GM19468 (cell line): ENCODE results near the gene TOMM20.

Experiments used
- ATAC-seq: cut with Tn5 transposase; IDR thresholded peaks from one replicate; pipeline ENCODE4 v1.9.1; 2021; ENCODE audit warnings: mild to moderate bottlenecking, moderate library complexity, moderate number of reproducible peaks; ENCODE audit not compliant: unreplicated experiment; ENCODE audit errors: extremely low read depth

Gene TOMM20

GRCh38 chr1:235069577-235070563 is 58.8 kb downstream of the TOMM20 start:
- no peak for ATAC-seq

- ATAC-seq, result no peak
Observed at GRCh38 chr1:235069176-235069575, 59.5 kb downstream of the TOMM20 start.

GRCh38 chr1:235068158-235069121 is 60.2 kb downstream of the TOMM20 start:
- ATAC-seq, result no peak

- no peak for ATAC-seq
Observed at GRCh38 chr1:235067396-235068157, 61.1 kb downstream of the TOMM20 start.

- ATAC-seq, result no peak
Observed at GRCh38 chr1:235063068-235063765, 65.4 kb downstream of the TOMM20 start.

- ATAC-seq, result no peak
Observed at GRCh38 chr1:235060607-235061470, 67.8 kb downstream of the TOMM20 start.
